ENCODE measurements around the gene ELANE.

DNA sequence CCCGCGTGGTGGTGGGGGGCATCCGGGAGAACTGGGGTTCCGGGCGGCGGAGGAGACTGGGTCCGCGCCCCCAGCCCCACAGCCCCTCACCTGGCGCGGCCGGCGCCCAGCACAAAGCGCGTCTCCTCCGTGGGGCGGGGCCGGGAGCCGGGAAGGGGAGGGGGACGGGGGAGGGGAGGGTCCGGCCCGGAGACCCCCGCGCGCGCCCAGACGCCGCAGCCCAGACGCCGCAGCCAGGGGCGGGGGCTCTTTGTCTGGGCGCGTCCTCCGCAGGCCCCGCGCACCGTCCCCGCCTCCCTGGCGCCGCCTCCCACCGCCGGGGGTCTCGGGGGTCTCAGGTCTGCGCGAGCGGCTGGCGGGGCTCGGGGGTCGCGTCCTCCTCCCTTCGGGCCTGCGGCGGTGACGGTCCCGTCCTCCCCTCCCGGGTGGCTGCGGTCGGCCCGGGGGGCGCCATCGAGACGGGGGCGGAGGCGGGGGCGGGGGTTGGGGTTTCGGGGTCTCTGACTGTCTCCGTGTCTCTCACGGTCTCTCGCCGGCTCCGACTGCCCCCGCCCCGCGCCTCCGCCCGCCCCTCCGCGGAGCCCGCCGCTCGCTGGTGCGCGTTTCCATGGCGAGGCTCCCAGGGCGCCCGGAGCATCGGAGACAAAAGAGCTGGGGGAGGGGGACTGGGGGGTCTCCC lies 30.1 kb upstream of the ELANE start, which contains the start of gene PLPPR3:
- TF ChIP-seq, protein P1, sequence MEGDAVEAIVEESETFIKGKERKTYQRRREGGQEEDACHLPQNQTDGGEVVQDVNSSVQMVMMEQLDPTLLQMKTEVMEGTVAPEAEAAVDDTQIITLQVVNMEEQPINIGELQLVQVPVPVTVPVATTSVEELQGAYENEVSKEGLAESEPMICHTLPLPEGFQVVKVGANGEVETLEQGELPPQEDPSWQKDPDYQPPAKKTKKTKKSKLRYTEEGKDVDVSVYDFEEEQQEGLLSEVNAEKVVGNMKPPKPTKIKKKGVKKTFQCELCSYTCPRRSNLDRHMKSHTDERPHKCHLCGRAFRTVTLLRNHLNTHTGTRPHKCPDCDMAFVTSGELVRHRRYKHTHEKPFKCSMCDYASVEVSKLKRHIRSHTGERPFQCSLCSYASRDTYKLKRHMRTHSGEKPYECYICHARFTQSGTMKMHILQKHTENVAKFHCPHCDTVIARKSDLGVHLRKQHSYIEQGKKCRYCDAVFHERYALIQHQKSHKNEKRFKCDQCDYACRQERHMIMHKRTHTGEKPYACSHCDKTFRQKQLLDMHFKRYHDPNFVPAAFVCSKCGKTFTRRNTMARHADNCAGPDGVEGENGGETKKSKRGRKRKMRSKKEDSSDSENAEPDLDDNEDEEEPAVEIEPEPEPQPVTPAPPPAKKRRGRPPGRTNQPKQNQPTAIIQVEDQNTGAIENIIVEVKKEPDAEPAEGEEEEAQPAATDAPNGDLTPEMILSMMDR (conservative IDR thresholded peaks at IDR 0.05 in 1 of 2, IDR thresholded peaks at IDR 0.05 in 1 of 2; ENCODE audit: extremely low read depth in 1 of 2, insufficient read depth in 1 of 2, low read depth in 1 of 2, low read length in 2 of 2), result no peak
- no peak for TF ChIP-seq EZH2 (IDR thresholded peaks at IDR 0.05; ENCODE audit: borderline replicate concordance, low read length)
